ENCODE measurements around the gene ZCCHC17. TPM values are rescaled to one million over a fixed set of nuclear protein-coding genes. Genes with fewer than 3 reads are reported as not detected.
"Not testable (repeated sequence)": the region's sequence is repeated elsewhere in the genome, so short reads cannot be mapped to it uniquely, and the experiment has no call there.

Gene ZCCHC17
- total RNA-seq, 1 donor from 2014 or later, result 17.5 TPM

- no peak for ATAC-seq
These were observed 74.5 kb downstream of the ZCCHC17 start for GRCh38 chr1:31371121-31371959.

- ATAC-seq, result no peak
These were observed 75.2 kb downstream of the ZCCHC17 start for GRCh38 chr1:31372051-31372450.

GRCh38 chr1:31372751-31373055 is 75.9 kb downstream of the ZCCHC17 start:
- no peak for ATAC-seq

GRCh38 chr1:31373056-31373896 is 76.4 kb downstream of the ZCCHC17 start, which contains the start of gene FABP3:
Gene FABP3, minus strand, starts transcription at chr1:31373076. Its CDS starts 62 bp downstream, at chr1:31373014.
- peak; percentile 51 for ATAC-seq

- no peak for ATAC-seq
These were observed 77.2 kb downstream of the ZCCHC17 start for GRCh38 chr1:31373897-31374486.

GRCh38 chr1:31374511-31375196 is 77.8 kb downstream of the ZCCHC17 start:
- ATAC-seq, result no peak

GRCh38 chr1:31376375-31377134 is 79.7 kb downstream of the ZCCHC17 start:
- no peak for ATAC-seq

GRCh38 chr1:31377364-31377863 is 80.6 kb downstream of the ZCCHC17 start:
- no peak for ATAC-seq

- ATAC-seq, result no peak
These were observed 81.2 kb downstream of the ZCCHC17 start for GRCh38 chr1:31378001-31378400.

- ATAC-seq, result no peak
These were observed 83.3 kb downstream of the ZCCHC17 start for GRCh38 chr1:31380181-31380580.

- peak; percentile 75 for ATAC-seq
These were observed 84.8 kb downstream of the ZCCHC17 start for GRCh38 chr1:31381394-31382294.

GRCh38 chr1:31382379-31382989 is 85.7 kb downstream of the ZCCHC17 start:
- ATAC-seq, result no peak

- no peak for ATAC-seq
These were observed 87.1 kb downstream of the ZCCHC17 start for GRCh38 chr1:31383967-31384366.

GRCh38 chr1:31386576-31387243 is 89.9 kb downstream of the ZCCHC17 start:
- not testable (repeated sequence) for ATAC-seq

GRCh38 chr1:31387612-31388011 is 90.8 kb downstream of the ZCCHC17 start:
- ATAC-seq, result peak; percentile 52

GRCh38 chr1:31389616-31390015 is 92.8 kb downstream of the ZCCHC17 start:
- no peak for ATAC-seq

GRCh38 chr1:31390071-31390470 is 93.2 kb downstream of the ZCCHC17 start:
- ATAC-seq, result peak; percentile 87

- ATAC-seq, result no peak
These were observed 96.6 kb downstream of the ZCCHC17 start for GRCh38 chr1:31393463-31393862.

- peak; percentile 89 for ATAC-seq
These were observed 97.9 kb downstream of the ZCCHC17 start for GRCh38 chr1:31394584-31395193.
